Measurements from ENCODE around the gene RALGAPA1. TPM values are rescaled to one million over a fixed set of nuclear protein-coding genes. Genes with fewer than 3 reads are reported as not detected.

RALGAPA1 gene
- total and polyA plus RNA-seq, 2 of the 13 experiments (the other 11 are each of a cell fraction or from before 2014, with no cell fraction given) = 65.0 to 89.2 TPM

GRCh38 chr14:35806006-35806907, 2.8 kb downstream of the RALGAPA1 start (continued):
- TF ChIP-seq ZNF280D (CRISPR knock-in tag; IDR thresholded peaks at IDR 0.05) = 0 out of 2 replicates have a peak, but pooled peaks have one; percentile 21
- TF ChIP-seq ISX (CRISPR knock-in tag; conservative IDR thresholded peaks at IDR 0.05) = no peak
- peak; percentile 78 for TF ChIP-seq TEF (CRISPR knock-in tag; IDR thresholded peaks at IDR 0.05)
- peak; percentile 90 for TF ChIP-seq BCL6 (CRISPR knock-in tag; IDR thresholded peaks at IDR 0.05)
- TF ChIP-seq ARNT2 (CRISPR knock-in tag; IDR thresholded peaks at IDR 0.05; ENCODE audit: low read depth) = no peak
- no peak for TF ChIP-seq HMGA1 (CRISPR knock-in tag; conservative IDR thresholded peaks at IDR 0.05)
- peak; percentile 66 for TF ChIP-seq HHEX (CRISPR knock-in tag; IDR thresholded peaks at IDR 0.05)
- TF ChIP-seq SMAD3 (CRISPR knock-in tag; IDR thresholded peaks at IDR 0.05) = 0 out of 2 replicates have a peak, but pooled peaks have one; percentile 47
- no peak for TF ChIP-seq GABPB1 (CRISPR knock-in tag; IDR thresholded peaks at IDR 0.05)
- TF ChIP-seq ZNF747 (CRISPR knock-in tag; IDR thresholded peaks at IDR 0.05; ENCODE audit: borderline replicate concordance) = peak; percentile 63; the same call in 1 of the 2 replicates
- 0 out of 2 replicates have a peak, but pooled peaks have one; percentile 68 for TF ChIP-seq ZNF569 (CRISPR knock-in tag; IDR thresholded peaks at IDR 0.05; ENCODE audit: borderline replicate concordance)
- no peak for TF ChIP-seq MAF1 (CRISPR knock-in tag; IDR thresholded peaks at IDR 0.05; ENCODE audit: borderline replicate concordance)
- TF ChIP-seq ZNF766 (CRISPR knock-in tag; IDR thresholded peaks at IDR 0.05; ENCODE audit: borderline replicate concordance) = no peak
- no peak for TF ChIP-seq ZNF430 (CRISPR knock-in tag; IDR thresholded peaks at IDR 0.05)
- no peak for TF ChIP-seq KLF15 (CRISPR knock-in tag; IDR thresholded peaks at IDR 0.05; ENCODE audit: borderline replicate concordance)
- no peak for TF ChIP-seq ZNF329 (CRISPR knock-in tag; IDR thresholded peaks at IDR 0.05; ENCODE audit: low read depth)
- TF ChIP-seq, protein P1, sequence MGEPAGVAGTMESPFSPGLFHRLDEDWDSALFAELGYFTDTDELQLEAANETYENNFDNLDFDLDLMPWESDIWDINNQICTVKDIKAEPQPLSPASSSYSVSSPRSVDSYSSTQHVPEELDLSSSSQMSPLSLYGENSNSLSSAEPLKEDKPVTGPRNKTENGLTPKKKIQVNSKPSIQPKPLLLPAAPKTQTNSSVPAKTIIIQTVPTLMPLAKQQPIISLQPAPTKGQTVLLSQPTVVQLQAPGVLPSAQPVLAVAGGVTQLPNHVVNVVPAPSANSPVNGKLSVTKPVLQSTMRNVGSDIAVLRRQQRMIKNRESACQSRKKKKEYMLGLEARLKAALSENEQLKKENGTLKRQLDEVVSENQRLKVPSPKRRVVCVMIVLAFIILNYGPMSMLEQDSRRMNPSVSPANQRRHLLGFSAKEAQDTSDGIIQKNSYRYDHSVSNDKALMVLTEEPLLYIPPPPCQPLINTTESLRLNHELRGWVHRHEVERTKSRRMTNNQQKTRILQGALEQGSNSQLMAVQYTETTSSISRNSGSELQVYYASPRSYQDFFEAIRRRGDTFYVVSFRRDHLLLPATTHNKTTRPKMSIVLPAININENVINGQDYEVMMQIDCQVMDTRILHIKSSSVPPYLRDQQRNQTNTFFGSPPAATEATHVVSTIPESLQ (CRISPR knock-in tag; conservative IDR thresholded peaks at IDR 0.05) = no peak; the same call in 1 of the 2 replicates
- no peak for TF ChIP-seq REL (CRISPR knock-in tag; conservative IDR thresholded peaks at IDR 0.05)
- peak; percentile 90 for TF ChIP-seq FOXP1 (IDR thresholded peaks at IDR 0.05)
- TF ChIP-seq FOXP1 (CRISPR knock-in tag; IDR thresholded peaks at IDR 0.05) = peak; percentile 99
- no peak for TF ChIP-seq GABPA (IDR thresholded peaks at IDR 0.05; ENCODE audit: low read depth, low read length)
- TF ChIP-seq GABPA (CRISPR knock-in tag; IDR thresholded peaks at IDR 0.05; ENCODE audit: low read depth) = no peak
- no peak for TF ChIP-seq DMAP1 (CRISPR knock-in tag; IDR thresholded peaks at IDR 0.05)
- TF ChIP-seq, protein P2, sequence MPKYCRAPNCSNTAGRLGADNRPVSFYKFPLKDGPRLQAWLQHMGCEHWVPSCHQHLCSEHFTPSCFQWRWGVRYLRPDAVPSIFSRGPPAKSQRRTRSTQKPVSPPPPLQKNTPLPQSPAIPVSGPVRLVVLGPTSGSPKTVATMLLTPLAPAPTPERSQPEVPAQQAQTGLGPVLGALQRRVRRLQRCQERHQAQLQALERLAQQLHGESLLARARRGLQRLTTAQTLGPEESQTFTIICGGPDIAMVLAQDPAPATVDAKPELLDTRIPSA (CRISPR knock-in tag; IDR thresholded peaks at IDR 0.05; ENCODE audit: borderline replicate concordance) = no peak
- TF ChIP-seq ZKSCAN8 (CRISPR knock-in tag; IDR thresholded peaks at IDR 0.05; ENCODE audit: borderline replicate concordance) = peak; percentile 92; the same call in 1 of the 2 replicates
